Activated CD4-positive, alpha-beta T cell treated with anti-CD3 and anti-CD28 coated beads, Interleukin-2, amount 50 U/mL, for 4 hours (primary cell): ENCODE results near the gene VRTN.
"Not testable (repeated sequence)": the region's sequence is repeated elsewhere in the genome, so short reads cannot be mapped to it uniquely, and the experiment has no call there.

Experiments
- DNase-seq, 2 experiments: peaks; one replicate each; pipeline ENCODE4 v3.0.0-alpha.2; 2020

The VRTN gene

GRCh38 chr14:74349757-74350156 lies 1.5 kb downstream of the VRTN start:
- DNase-seq: no peak

DNA sequence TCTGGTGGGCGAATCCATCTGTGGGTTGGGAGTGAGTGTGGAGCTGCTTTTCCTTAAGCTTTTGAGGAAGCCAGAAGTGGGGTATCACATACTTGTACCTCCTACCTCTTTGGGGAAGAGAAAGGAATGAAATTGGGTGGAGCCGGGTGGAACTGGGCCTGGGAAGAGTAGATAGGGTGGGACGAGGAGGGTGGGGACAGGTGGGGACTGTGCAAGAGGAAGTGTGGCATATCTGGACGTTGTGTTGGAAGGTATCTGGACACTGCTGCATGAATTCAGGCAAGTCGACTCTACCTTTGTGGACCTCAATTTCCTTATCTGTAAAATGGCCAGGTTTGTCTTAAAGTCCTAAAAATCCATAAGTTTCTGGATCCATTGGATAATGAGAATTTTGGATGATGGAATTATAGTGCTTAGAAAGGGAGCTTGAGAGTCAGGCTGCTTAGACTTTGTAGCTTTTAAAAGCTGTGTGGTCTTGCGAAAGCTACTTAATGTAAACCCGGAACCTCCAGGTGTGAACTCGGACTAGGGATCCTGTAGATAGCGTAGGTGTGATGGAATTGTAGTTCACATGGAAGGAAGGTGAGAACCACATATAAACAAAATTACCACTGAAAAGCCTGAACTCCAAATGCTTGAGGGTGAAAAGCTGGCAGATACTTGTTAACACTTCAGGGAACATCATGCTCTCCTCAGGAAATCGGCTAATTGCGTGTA lies 2.1 kb downstream of the VRTN start:
- DNase-seq: no peak

GRCh38 chr14:74350928-74351323 lies 2.7 kb downstream of the VRTN start:
- no peak for DNase-seq

GRCh38 chr14:74356892-74357575 lies 8.8 kb downstream of the VRTN start:
- no peak for DNase-seq

- no peak for DNase-seq
Observed at GRCh38 chr14:74357585-74357984, 9.3 kb downstream of the VRTN start.

GRCh38 chr14:74358176-74358829 lies 10.0 kb downstream of the VRTN start:
- DNase-seq: no peak

GRCh38 chr14:74360163-74360562 lies 11.9 kb downstream of the VRTN start:
- DNase-seq: no peak

GRCh38 chr14:74362361-74362915 lies 14.2 kb downstream of the VRTN start:
- DNase-seq: peak; percentile 52 to 65

- DNase-seq: no peak
Observed at GRCh38 chr14:74364271-74364880, 16.1 kb downstream of the VRTN start.

- no peak for DNase-seq
Observed at GRCh38 chr14:74368026-74368425, 19.8 kb downstream of the VRTN start.

GRCh38 chr14:74368441-74368840 lies 20.2 kb downstream of the VRTN start:
- no peak for DNase-seq

DNA sequence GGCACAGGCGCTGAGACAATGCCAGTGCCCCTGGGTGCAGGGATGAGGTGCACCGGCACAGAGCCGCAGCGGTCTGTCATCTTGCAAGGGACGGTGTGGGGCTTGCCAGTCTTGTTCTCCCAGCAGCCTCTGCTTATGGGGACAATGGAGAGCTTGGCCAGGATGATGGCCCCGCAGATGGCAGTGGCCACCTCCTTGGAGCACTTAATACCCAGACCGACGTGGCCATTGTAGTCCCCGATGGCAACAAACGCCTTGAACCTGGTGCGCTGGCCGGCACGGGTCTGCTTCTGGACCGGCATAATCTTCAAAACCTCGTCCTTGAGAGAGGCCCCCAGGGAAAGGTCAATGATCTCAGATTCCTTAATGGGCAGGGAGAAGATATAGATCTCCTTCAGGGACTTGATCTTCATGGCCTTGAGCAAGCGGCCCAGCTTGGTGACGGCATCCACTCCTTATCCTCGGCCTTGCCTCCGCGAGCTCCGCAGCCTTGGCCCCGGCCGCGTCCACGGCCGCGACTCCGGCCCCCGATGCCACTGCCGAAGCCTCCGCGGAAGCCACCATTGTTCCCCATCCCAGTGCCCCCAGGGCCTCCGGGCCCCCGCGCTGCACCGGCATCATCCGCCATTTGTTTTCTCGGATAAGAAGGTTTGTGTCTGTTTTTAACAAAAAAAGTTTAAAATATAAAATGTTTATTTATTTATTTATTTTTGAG lies 29.9 kb downstream of the VRTN start:
- DNase-seq: no peak

GRCh38 chr14:74380172-74380571 lies 31.9 kb downstream of the VRTN start:
- DNase-seq: no peak

- DNase-seq: no peak
Observed at GRCh38 chr14:74380845-74381244, 32.6 kb downstream of the VRTN start.

- not testable (repeated sequence) for DNase-seq
Observed at GRCh38 chr14:74381571-74381970, 33.3 kb downstream of the VRTN start.

DNA sequence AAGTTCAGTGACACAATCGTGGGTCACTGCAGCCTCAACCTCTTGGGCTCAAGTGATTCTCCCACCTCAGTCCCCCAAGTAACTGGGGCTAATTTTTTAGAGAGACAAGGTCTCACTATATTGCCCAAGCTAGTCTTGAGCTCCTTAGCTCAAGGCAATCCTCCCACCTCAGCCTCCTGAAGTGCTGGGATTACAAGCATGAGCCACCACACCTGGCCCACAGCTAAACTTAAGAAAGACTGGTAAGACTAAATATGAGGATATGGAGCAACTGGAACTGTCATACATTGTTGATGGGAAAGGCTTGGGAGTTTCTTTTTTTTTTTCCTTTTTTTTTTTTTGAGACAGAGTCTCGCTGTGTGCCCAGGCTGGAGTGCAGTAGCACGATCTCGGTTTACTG lies 34.0 kb downstream of the VRTN start:
- DNase-seq: no peak

DNA sequence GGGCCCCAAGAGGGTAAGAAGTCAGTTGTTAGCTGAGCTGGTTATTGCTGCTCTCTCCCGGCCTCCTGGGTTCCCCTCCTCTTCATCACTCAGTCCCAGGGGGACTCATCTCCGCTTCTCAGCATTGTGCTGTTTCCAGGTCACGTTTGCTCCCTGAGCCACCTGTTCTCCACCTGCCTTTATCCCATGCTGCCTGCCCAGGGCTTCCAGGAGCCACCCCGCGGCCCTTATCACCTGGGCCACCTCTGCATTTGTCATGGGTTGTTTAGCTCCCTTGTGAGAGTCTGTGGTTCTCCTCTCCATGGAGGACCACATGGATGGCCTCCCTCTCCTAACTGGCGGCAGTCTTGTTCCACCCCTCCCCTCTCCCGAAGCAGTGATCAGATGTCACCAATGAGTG lies 41.7 kb downstream of the VRTN start:
- no peak for DNase-seq

GRCh38 chr14:74390505-74390904 lies 42.2 kb downstream of the VRTN start:
- not testable (repeated sequence) for DNase-seq

DNA sequence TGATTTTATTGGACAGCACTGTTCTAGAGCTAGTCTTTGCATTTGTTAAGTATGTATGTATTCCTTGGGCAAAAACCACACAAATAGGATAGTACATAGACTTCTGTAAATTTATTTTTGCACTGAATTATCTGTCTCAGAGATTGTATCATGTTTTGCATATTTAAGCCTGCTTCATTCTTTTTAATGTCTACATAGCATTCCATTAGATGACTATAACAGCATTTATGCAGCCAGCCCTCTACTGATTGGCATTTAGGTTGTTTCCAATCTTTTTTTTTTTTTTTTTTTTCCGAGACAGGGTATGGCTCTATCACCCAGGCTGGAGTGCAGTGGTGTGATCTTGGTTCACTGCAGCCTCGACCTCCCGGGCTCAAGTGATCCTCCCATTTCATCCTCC lies 43.2 kb downstream of the VRTN start:
- no peak for DNase-seq

- DNase-seq: no peak
Observed at GRCh38 chr14:74392616-74393570, 44.6 kb downstream of the VRTN start.

GRCh38 chr14:74394549-74394948 lies 46.3 kb downstream of the VRTN start:
- no peak for DNase-seq
